K562 (cell line): ENCODE data around the gene OCIAD2. TPM values are rescaled to one million over a fixed set of nuclear protein-coding genes. Genes with fewer than 3 reads are reported as not detected.

Experiments
- ATAC-seq: fragments of 200-7000 bp; cut with Tn5 transposase; 3 replicates; pipeline ENCODE4 v1.9.1; 2020; ENCODE audit warnings: moderate library complexity
- Bru-seq: library from RNA; stranded (reverse); fragments of 400-500 nt; gene quantifications from one replicate; lab custom pipeline; 2021; lab: Mats Ljungman, UMichigan
- BruChase-seq, 2 experiments: library from RNA; stranded (reverse); fragments of 400-500 nt; gene quantifications; one replicate each; lab custom pipeline; 2021; lab: Mats Ljungman, UMichigan
- BruUV-seq: library from RNA; stranded (reverse); fragments of 400-500 nt; replicated peaks from 2 replicates; lab custom pipeline; 2021; lab: Mats Ljungman, UMichigan
- CTCF ChIA-PET: fragments of 300-600 bp; formaldehyde crosslinking; extraction: SDS; loops from one replicate; lab custom pipeline; 2021; ENCODE audit warnings: low intra/inter-chr PET ratio; lab: Yijun Ruan, JAX
- POLR2A ChIA-PET: fragments of 300-600, 350-650 bp; sonication (Branson Sonifier 250); formaldehyde crosslinking; extraction: SDS; loops from one replicate; lab custom pipeline; 2021; ENCODE audit warnings: antibody characterized with exemption, inconsistent platforms; lab: Yijun Ruan, JAX
- DNase-seq, 4 experiments: peaks; one replicate each; pipeline versions ENCODE4 v3.0.0 to v3.0.0-alpha.2; 2011 to 2018; ENCODE audit warnings: low spot score in 3 of 4, mixed read lengths in 3 of 4; ENCODE audit errors: extremely low read depth in 1 of 4
- FAIRE-seq: peaks from 2 replicates; lab custom pipeline; 2011; peaks lifted over from hg19 to GRCh38; lab: Jason Lieb, UNC
- H2AFZ ChIP-seq: 2 replicates; pipeline ENCODE4 v1.6.0; 2011; ENCODE audit warnings: low read depth, low read length, control low read depth, inconsistent platforms
- H3K27ac ChIP-seq: fragments of 200-600 bp; 3 replicates; pipeline ENCODE4 v1.8.0; 2011; ENCODE audit warnings: low read depth, mild to moderate bottlenecking, control low read depth, inconsistent platforms, low read length, moderate library complexity, mixed read lengths; ENCODE audit errors: extremely low read depth
- H3K27me3 ChIP-seq, 2 experiments: fragments of 300-600 bp in 1 of 2; 2 replicates in 1 of 2; 3 replicates in 1 of 2; pipeline versions ENCODE4 v1.6.0 to v1.8.0; 2011; ENCODE audit warnings: inconsistent platforms in 2 of 2, low read length in 2 of 2, mild to moderate bottlenecking in 1 of 2, mixed read lengths in 1 of 2, moderate library complexity in 1 of 2; ENCODE audit not compliant: control insufficient read depth in 2 of 2, insufficient read depth in 2 of 2
- H3K36me3 ChIP-seq: fragments of 300-600 bp; 3 replicates; pipeline ENCODE4 v1.8.0; 2011; ENCODE audit warnings: mild to moderate bottlenecking, low read length, inconsistent platforms; ENCODE audit not compliant: control insufficient read depth, insufficient read depth
- H3K4me1 ChIP-seq, 2 experiments: fragments of 200-600 bp in 1 of 2; replicated peaks in 1 of 2; 2 replicates in 1 of 2; 3 replicates in 1 of 2; pipeline versions ENCODE4 v1.5.1 to v1.8.0; 2011; ENCODE audit warnings: inconsistent platforms in 2 of 2, low read length in 2 of 2, mild to moderate bottlenecking in 1 of 2, mixed read lengths in 1 of 2, moderate library complexity in 1 of 2; ENCODE audit not compliant: control insufficient read depth in 2 of 2, insufficient read depth in 2 of 2
- H3K4me2 ChIP-seq: 2 replicates; pipeline ENCODE4 v1.6.1; 2011; ENCODE audit warnings: low read length, control low read depth, inconsistent platforms, mixed read lengths; ENCODE audit not compliant: insufficient read depth
- H3K4me3 ChIP-seq: fragments of 200-600 bp; sonication (generic), shearing (Covaris generic); 2 replicates; pipeline ENCODE4 v1.5.1; 2016; ENCODE audit warnings: control low read depth, inconsistent platforms
- H3K79me2 ChIP-seq: fragments of 200-600 bp; 3 replicates; pipeline ENCODE4 v1.8.0; 2011; ENCODE audit warnings: low read length, inconsistent platforms; ENCODE audit not compliant: control insufficient read depth, insufficient read depth
- H3K9ac ChIP-seq, 2 experiments: 2 replicates each; pipeline versions ENCODE4 v1.6.0 to v1.6.1; 2011; ENCODE audit warnings: low read depth in 2 of 2, low read length in 2 of 2, control low read depth in 1 of 2, inconsistent platforms in 1 of 2, mild to moderate bottlenecking in 1 of 2, mixed read lengths in 1 of 2; ENCODE audit not compliant: insufficient read depth in 1 of 2
- H3K9me1 ChIP-seq: one replicate; pipeline ENCODE4 v1.6.0; 2011; ENCODE audit warnings: inconsistent platforms, mild to moderate bottlenecking, low read length, moderate library complexity; ENCODE audit not compliant: control insufficient read depth, insufficient read depth
- H3K9me3 ChIP-seq: replicated peaks from 2 replicates; pipeline ENCODE4 v1.5.1; 2011; ENCODE audit warnings: low read depth, low read length, inconsistent platforms; ENCODE audit not compliant: control insufficient read depth, insufficient read depth
- H4K20me1 ChIP-seq: replicated peaks from 2 replicates; pipeline ENCODE4 v1.6.1; 2011; ENCODE audit warnings: low read length, inconsistent platforms, mixed read lengths; ENCODE audit not compliant: control insufficient read depth, insufficient read depth
- SRSF1 ChIP-seq: fragments of 200-400 bp; formaldehyde crosslinking; IDR thresholded peaks from 2 replicates; pipeline ENCODE4 v1.6.1; 2017; ENCODE audit warnings: mild to moderate bottlenecking, low read depth, low read length, moderate library complexity
- STAG1 ChIP-seq: sonication (generic); formaldehyde crosslinking; IDR thresholded peaks from 2 replicates; pipeline ENCODE4 v1.5.0; 2020; ENCODE audit warnings: missing genetic modification reagents, borderline replicate concordance
- ZNF146 ChIP-seq: IDR thresholded peaks from one replicate; pipeline ENCODE4 v1.6.1; 2018; ENCODE audit warnings: missing compliant biosample characterization; ENCODE audit not compliant: unreplicated experiment
- WGBS: fragments of 100-300 bp; shearing (Covaris generic); methylation state at CpG from one replicate; pipeline ENCODE4 v1.1.6; 2016; ENCODE audit warnings: low coverage, mixed read lengths; ENCODE audit not compliant: insufficient coverage; ENCODE audit errors: missing lambda C conversion rate; 5-methylcytosine and 5-hydroxymethylcytosine counted together
- in situ Hi-C: fragments of 300-500 bp; cut with MboI; formaldehyde crosslinking; loops from 4 replicates; pipeline ENCODE4 v1.15.0; 2018; ENCODE audit warnings: inconsistent platforms, mixed read lengths
- intact Hi-C: fragments of 100-400 bp; cut with micrococcal nuclease; formaldehyde crosslinking; loops from 2 replicates; pipeline ENCODE4 v1.14.2; 2022
- long read RNA-seq, 3 experiments: library from polyadenylated mRNA in 2 of 3; library from RNA in 1 of 3; unstranded in 2 of 3; stranded (forward) in 1 of 3; transcript quantifications; one replicate each; pipeline ENCODE4 v2.0.0, GENCODE V29; 2019 to 2022
- polyA minus RNA-seq, 3 experiments: library from RNA; depleted of rRNA, polyadenylated mRNA; stranded (reverse); fragments of >200 nt; gene quantifications; 2 replicates each; pipeline ENCODE4 v1.2.3, GENCODE V29; 2011
- polyA plus RNA-seq, 8 experiments: library from polyadenylated mRNA; depleted of rRNA in 4 of 8; stranded (reverse) in 5 of 8; unstranded in 3 of 8; fragments of >200 nt; fragmentation: Nextera tagmentation in 2 of 8; fragmentation: Illumina TruSeq in 1 of 8; extraction: Ambion mirVana in 2 of 8; extraction: Trizol in 1 of 8; gene quantifications; 2 replicates each; pipeline versions ENCODE4 v1.2.1 to v1.2.3, GENCODE V29; 2011 to 2014; ENCODE audit warnings: inconsistent platforms in 1 of 8, missing spikeins in 1 of 8
- total RNA-seq, 7 experiments: library from RNA; depleted of rRNA in 6 of 7; stranded (reverse); fragments of >200 nt in 6 of 7; fragmentation: Illumina TruSeq in 2 of 7; extraction: Trizol in 2 of 7; gene quantifications; 2 replicates each; pipeline versions ENCODE4 v1.2.1 to v1.2.3, GENCODE V29; 2011 to 2021; ENCODE audit warnings: low replicate concordance in 1 of 7

The OCIAD2 gene
- not detected in 2 replicates for total RNA-seq (2011; cell fraction: chromatin; rRNA removed; ENCODE audit: low replicate concordance)
- not detected in 2 replicates for total RNA-seq (2011; cell fraction: nucleolus; rRNA removed)
- total RNA-seq (2011; cell fraction: nucleoplasm; rRNA removed) = not detected in 2 replicates
- not detected in 2 replicates for total RNA-seq (2014; rRNA removed)
- total RNA-seq (2014; rRNA removed; fragmentation: Illumina TruSeq; extraction: Trizol) = not detected in 2 replicates
- not detected in 2 replicates for total RNA-seq (2015; rRNA removed; fragmentation: Illumina TruSeq; extraction: Trizol)
- total RNA-seq (2021) = 0.31 and 0.98 TPM in 2 replicates
- polyA plus RNA-seq (2011; rRNA removed) = not detected in 2 replicates
- polyA plus RNA-seq (2011; cell fraction: cytosol; rRNA removed) = not detected in 2 replicates
- polyA plus RNA-seq (2011; cell fraction: nucleus; rRNA removed) = not detected in 2 replicates
- not detected in 2 replicates for polyA plus RNA-seq (2012)
- not detected in 2 replicates for polyA plus RNA-seq (2014; fragmentation: Illumina TruSeq; extraction: Trizol)
- polyA plus RNA-seq (2014; fragmentation: Nextera tagmentation; extraction: Ambion mirVana) = not detected
- 0.11 TPM in 1 of 2 replicates, not detected in the other for polyA plus RNA-seq (2014; rRNA removed)
- not detected in 2 replicates for polyA minus RNA-seq (2011; rRNA and poly(A)+ RNA removed)
- polyA minus RNA-seq (2011; cell fraction: cytosol; rRNA and poly(A)+ RNA removed) = not detected in 2 replicates
- polyA minus RNA-seq (2011; cell fraction: nucleus; rRNA and poly(A)+ RNA removed) = 0.33 TPM in 1 of 2 replicates, not detected in the other
- percentile 20 among the genes with signal in this experiment for Bru-seq, nascent RNA
- BruChase-seq, experiment 1, labeled RNA remaining after a 2-hour chase = percentile 12 among the genes with signal in this experiment
- percentile 19 among the genes with signal in this experiment for BruChase-seq, experiment 2, labeled RNA remaining after a 6-hour chase
- long read RNA-seq, experiment 1 = 0 reads
- long read RNA-seq, experiment 2 = 0 reads
- long read RNA-seq, experiment 3 = 0 reads

DNA sequence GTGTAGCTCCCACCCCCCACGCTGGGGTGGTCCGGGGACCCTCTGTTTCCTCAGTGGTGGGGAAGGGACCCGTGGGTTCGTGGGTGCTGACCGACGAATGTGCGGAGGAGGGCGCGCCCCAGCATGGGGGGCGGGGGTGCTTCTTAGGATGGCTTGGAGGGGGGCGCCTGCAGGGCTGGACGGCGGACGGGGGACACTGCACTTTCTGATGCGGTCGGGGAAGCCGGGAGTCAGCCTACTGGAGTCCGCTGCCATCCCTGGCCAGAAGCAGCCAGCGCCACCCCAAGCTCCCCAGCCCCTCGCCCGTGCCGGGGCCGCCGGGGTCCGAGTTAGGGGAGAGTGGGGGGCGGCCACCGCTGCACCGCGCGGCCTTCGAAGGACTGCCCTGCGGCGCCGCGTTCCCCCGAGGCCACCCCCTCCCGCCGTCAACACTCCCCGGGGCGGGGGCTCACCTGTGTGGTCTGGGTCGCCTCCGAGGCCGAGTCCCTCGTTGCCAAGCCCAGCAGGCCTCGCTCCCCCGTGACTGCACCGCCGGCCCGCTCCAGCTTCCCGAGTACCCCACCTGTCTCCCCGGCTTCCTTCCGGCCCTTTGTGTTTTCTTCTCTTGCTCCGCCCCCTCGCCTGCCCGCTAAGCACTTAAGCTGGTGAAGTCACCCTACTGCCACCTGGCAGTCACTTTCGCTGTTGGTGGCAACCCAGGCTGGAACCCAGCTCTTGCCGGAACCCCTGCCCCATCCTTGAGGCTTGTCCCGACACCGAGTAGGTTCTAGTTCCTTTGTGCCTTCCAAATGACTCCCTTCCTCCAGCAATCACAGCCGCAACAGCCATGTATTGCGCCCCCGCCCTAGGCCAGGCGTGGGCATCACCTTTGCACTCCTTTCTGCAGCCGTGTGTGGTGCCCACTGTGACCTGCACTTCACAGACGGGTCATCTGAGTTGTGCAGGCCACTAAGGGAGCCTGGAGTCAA is at the start of gene OCIAD2:
OCIAD2 (minus strand) TSS at position 569 of the 968 bp plus-strand sequence. CDS start 2,225 bp downstream, outside the sequence.
- in situ Hi-C loops = no loop called here
- Histone ChIP-seq H3K4me3 (no peak within 1 kb of the TSS), H4K20me1 (no peaks in the 10 kb centered on the region), H3K27ac (no peak within 1 kb of the TSS), H3K9me1 (no peaks in the 10 kb centered on the region), H3K36me3 (no peaks in the 10 kb centered on the region), H3K4me2 (no peak within 1 kb of the TSS), H3K9me3 (no peaks in the 10 kb centered on the region), H3K9ac (no peak within 1 kb of the TSS), H3K79me2 (no peaks in the 10 kb centered on the region), H2AFZ (no peak within 1 kb of the TSS), H3K27me3 (no peaks in the 10 kb centered on the region), H3K4me1 (peaks cover 0 to 6% of the 10 kb centered on the region in 2 experiments; a peak in 2 of 5 replicates)
- ChIA-PET POLR2A (no interaction called here), CTCF (no interaction called here)
- FAIRE-seq (no peak), ATAC-seq (no peak), DNase-seq (no peak)
- no TSS peak for BruUV-seq
- intact Hi-C loops = no loop called here
- TF ChIP-seq SRSF1 = no peak
- TF ChIP-seq ZNF146 (CRISPR knock-in tag) = no peak
- no peak for TF ChIP-seq STAG1
- WGBS = 67% methylated on average over 34 of the region's 65 CpGs
